NCI-H82 treated with DMSO at 0.1 percent for 48 hours (cell line): ENCODE results near the gene SSBP2.
"Not testable (repeated sequence)": the region's sequence is repeated elsewhere in the genome, so short reads cannot be mapped to it uniquely, and the experiment has no call there.

ENCODE experiments used
- DNase-seq: peaks from one replicate; lab custom pipeline; 2025; ENCODE audit not compliant: unreplicated experiment; lab: John Stamatoyannopoulos, UW

Gene SSBP2

DNA sequence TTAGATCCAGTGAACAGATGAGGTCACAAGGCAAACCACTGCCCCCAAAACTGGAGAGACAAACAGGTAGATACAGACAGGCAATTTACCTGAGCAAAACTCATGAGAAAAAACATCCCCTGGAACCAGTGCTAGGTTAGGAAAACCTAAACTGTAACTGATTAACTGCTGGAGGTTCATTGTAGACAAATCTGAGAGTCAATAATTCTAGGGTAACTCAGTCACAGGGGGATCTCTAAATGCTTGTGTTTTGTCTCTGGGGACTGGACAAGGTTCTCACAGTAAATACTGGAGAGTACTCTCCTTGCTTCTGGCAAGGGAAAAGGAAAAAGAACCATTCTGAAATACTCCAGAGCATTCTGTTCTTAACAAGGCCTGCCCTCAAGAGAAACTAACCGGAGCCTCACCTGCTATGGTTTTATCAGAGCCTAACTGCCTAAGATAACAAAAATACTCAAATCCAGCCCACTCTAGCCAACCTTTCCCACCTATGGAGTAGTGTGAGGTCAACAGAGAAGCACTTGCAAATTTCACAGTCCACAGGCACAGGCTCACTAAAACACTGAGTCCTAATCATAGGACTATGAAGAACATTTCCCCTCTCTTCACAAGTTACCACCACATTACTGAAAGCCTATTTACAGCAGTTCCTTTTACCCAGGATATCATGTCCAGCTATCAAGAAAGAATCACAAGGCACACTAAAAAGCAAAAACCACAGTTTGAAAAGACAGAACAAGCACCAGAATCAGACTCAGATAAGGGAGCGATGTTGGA, 217.1 kb downstream of the SSBP2 start:
- no peak for DNase-seq

DNA sequence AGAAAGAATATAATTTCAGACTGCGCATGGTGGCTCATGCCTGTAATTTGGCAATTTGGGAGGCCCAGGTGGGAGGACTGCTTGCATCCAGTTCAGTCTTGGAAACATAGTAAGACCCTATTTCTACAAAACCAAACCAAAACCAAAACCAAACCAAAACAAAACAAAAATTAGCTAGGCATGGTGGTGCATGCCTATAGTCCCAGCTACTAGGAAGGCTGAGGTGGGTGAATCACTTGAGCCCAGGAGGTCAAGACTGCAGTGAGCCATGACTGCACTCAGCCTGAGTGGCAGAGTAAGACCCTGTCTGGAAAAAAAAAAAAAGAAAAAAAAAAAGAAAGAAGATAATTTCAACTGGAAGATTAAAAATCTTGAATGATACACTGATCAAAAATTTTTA, 220.0 kb downstream of the SSBP2 start:
- DNase-seq, result no peak

DNA sequence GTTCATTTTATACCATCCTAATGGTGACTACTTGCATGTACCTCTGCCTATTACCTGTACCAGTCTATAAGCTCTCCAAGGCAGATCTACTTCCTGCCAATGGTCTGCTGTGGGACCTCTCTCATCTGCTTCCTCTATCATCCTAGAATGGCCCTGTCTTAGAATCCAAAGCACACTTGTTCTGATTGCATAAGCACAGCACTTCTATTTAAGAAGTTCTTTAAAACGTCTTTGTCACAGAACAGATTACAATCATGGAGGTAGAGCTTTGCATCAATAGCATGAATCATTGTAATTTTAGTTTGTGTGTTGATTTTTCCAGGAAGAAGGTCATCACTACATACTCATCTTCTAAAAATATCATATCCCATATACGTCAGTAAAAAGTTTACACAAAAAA, 225.2 kb downstream of the SSBP2 start:
- DNase-seq, result no peak

DNA sequence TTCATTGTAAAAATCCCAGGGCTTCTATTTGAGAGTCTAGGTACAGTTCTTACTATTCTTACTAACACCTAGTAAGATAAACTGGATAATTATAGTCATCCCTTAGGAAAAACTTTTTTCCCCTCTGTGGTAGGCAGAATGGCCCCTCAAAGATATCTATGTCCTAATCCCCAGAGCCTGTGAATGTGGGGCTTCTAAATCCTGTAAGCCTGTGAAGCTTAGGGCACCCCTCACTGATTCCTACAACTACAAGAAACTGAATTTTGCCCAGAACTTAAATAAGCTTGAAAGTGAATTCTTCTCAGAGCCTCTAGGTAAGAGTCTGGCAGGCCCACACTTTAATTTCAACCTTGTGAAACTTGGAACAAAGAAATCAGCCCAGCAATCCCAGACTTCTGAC, 226.9 kb downstream of the SSBP2 start:
- DNase-seq, result no peak

DNA sequence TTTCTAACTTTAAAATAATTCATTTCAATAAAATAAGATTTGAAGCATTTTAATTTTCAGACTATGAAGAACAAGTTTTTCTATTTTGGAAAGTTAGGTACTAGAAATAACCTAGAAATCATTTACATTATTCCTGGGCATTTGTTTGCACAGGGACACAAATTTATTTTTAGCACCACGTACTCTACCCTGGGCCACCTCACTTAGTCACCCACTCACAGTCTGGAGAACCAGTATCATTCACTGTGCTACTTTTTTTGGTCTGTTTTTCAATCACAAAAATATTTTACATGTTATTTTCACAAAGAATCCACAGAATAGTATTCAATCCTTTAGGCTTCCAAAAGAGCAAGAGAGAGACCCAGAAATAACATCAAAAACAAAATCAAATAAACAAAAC, 228.3 kb downstream of the SSBP2 start:
- no peak for DNase-seq

DNA sequence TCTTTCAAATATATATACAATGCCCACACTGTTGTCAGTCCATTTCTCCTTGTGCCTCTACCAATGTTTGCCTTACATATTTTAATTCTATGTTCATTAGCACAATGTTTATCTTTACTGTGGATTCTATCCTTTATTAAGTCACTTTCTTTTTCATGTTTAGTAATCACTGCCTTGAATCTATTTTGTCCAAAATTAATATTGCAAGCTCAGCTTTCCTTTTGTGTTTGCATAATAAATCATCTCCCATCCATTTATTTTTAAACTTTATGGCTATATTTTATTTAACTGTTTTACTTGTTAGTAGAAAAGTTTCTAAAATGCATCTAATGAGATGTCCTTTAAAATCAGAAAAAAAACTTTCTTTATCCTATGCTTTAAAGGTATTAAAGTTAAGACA, 230.1 kb downstream of the SSBP2 start:
- no peak for DNase-seq

DNA sequence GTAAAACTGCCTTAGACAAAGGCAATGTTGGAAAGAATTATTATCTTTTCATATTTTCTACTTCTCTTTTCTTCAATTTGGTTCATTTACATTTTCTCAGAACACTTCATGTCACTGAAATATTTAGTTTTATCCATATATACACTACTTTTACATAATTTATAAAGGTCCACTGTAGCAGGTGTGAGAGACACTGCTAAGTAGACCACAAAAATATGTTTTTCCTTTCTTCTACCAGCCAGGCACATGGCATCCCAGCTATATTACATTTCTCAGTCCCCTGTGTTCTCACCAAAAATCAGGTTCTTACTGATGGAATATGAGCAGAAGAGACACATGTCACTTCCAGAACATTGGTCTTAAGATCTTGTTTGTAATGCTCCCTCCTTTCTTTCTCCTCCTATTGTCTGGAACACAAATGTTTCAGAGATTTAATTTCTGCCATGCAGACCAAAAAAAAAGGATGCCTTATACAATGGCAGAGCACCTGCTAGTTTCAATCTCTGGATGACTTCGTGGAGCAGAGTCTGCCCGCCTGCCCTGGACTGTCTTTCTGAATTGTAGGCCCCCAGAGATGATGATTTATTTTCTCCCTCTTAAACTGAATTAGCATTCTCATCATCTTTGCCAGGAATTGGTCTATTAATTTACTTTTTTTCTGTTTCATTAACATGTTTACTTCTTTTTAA, 231.5 kb downstream of the SSBP2 start:
- DNase-seq, result no peak

DNA sequence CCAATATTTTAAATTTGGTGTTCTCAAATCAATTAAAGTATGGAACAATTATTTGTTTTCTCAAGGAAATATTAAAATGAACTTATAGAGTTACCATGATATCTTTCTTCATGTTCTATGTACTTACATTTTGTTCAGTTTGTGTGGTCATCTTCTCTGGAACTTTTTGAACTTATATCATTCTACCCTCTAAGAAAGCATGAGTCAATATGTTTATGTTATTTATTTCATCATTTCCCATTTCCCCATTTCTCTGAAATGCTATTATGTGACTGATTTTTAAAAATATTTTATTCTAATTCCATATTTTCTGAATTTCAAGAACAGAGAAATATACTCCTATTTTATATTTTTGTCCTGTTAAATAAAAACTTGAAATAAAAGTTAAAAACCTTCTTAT, 233.4 kb downstream of the SSBP2 start:
- DNase-seq, result no peak

DNA sequence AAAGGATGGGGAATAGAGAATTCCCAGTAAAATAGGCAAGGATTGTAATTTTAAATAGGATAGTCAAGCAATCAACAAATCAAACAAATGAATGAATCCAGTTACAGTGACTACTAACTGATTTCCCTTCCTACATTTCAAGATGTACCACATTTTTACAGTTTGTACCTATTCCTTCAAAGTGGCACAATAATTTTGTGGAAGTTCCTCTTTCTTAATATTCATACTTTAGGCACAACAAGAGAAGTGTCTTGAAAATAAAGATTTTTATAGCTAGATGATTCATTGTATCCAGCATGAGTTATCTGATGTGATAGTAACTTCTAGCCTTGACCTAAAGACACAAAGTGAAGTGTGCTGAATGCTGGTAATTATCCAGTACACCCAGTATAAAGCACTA, 234.8 kb downstream of the SSBP2 start:
- no peak for DNase-seq

DNA sequence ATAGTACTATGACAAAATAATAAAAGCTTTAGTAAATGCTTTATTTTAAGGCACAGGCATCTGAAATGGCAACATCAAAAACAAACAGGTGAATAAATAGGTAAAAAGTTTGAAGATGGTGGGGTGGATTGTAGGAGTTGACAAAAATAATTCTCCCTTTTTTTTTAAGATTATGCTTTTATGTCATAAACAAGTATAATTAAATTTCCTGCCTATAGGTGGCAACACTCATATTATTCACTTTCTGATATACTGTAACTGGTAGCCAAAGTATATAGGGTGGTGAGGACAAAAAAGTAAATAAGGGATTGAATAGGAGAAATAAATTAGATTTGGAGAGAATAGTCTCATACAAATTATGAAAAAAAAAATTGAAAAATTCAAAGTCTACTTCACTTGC, 236.9 kb downstream of the SSBP2 start:
- DNase-seq, result no peak

DNA sequence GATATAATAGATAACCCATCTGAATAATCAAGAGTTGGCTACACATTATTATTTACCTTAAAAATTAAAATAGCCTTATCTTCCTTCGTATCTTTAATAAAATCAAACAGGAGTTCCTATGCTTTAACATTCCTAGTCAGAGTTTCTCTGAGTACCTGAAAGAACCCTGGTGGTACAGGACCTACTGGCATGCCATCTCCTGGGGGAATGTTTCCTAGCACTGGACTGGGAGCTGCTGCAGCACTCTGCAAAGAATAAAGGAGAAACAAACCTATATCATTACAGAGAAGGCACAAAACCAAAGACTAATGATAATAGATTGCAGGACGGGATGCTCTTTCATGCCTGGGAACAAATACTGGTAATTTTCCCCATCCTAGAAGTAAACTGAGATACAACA, 237.4 kb downstream of the SSBP2 start:
- DNase-seq, result no peak

DNA sequence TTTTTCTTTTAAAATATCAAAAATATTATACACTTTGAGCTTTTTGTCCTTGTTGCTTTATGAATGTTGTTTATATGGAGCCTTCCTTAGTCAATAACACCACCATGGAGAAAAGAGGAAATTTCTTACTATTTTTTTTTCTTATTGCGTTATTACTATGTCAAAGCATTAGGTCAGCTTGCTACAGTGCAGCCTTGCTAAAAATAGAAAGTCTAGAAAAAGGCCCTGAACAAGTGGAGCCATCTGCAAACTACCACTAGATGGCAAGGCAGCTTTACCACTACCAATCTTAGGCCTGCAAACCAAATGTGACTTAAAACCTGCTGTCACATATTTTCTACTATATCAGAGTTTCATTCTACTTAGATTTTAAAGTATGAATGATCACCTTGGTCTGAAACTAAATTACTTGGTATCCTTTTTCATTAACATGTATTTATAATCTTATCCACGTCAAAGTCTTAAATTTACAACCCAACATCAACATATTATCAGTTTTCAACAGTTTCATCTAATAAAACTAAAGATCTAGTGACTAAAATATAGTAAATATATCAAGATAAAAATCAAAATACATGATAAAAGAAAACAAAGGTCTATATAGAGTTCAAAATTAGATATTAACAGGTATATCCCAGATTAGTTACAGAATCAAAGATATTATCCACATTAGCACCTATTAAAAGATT, 243.9 kb downstream of the SSBP2 start:
- peak; percentile 61 for DNase-seq

DNA sequence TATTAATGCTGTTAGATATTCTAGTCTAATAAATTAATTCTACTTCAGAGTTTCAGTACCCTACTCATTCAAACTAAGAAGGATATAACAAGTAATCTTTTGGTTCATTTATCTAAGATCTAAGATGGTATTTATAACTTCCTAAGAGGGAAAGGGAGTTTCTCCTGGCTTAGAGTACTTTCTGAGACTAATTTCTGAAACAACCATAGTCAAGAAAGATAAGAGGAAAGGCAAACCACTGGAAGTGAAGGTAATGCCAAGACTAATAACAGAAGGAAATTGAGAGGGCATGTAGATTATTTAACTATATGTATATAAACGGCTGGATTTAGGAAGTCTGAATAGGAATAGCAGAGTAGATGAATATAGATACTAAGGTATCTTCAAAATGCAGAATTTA, 244.5 kb downstream of the SSBP2 start:
- DNase-seq, result no peak

DNA sequence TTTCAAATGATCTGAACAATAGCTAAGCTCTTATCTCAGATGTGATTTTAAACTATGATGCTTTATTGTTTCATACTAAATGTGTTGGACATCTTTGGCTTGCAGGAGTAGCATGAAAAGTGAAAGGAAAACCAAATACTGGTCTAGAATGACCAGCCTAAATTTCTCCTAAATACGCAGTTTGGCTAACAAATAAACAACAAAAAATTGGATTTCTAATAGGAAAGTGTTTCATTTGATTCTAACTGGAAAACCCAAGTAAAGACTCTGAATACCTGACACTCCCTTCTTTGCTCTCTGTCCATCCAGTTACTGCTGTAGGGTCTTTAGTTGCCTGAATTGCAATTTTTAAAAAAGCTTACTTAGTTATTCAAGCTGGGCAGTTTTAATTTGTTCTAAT, 245.2 kb downstream of the SSBP2 start:
- DNase-seq, result no peak

DNA sequence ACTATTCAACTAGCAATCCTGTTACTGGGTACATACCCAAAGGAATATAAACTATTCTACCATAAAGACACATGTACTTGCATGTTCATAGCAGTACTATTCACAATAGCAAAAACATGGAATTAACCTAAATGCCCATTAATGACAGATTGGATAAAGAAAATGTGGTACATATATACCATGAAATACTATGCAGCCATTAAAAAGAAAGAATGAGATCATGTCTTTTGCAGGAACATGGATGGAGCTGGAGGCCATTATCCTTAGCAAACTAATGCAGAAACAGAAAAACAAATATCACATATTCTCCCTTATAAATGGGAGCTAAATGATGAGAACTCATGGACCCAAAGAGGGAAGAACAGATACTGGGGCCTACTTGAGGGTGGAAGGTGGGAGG, 247.3 kb downstream of the SSBP2 start:
- not testable (repeated sequence) for DNase-seq

DNA sequence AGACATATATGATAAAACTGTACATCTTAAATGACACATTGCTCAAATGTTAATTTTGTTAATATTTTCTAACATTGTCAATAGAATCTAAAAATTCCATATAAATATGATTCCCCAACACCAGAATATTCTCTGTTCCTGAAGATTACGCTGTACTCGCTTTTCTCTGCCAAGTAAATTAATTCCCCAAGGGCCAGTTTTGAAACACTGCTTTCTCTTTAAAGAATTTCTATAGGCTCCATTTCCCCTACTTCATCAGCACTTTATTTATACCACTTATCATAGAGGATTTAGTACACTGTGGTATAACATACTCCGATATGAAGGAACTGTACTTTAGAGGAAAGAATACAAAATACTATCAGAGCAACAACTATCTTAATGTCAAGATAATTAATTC, 255.6 kb downstream of the SSBP2 start:
- DNase-seq, result no peak

DNA sequence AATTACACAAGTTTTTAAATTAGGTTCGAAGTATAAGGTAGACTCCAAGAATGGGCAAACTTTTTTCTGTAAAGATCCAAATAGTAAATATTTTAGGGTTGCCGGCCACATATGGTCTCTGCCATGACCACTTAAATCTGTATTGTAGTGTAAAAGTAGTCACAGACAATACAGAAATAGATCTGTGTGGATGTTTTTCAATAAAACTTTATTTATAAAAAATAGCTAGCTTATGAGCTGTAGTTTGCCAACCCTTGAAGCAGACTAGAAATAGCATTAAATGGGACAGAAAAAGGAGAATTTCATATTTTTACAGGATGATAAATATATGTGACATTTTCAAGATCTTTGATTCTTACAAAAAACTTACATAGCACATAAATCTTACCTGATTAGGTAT, 262.0 kb downstream of the SSBP2 start:
- DNase-seq, result no peak

DNA sequence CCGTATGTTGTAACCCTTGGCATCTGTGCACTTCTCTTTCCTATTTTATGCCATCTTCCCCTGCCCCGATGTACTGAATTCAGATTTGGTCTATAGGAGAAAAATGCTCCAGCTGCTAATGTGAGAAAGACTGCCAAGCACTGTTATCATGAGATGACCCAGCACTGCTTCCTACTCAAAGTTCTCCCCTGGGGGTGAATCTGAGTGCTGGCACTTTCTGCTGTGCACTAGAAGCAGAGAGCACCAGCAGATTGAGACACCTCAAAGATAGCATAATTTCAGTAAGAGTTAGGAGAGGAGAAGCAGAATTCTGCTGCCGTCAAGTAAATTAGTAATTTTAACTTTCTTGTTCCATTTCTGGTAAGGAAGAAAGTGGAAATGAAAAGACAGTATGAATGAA, 264.2 kb downstream of the SSBP2 start:
- no peak for DNase-seq

DNA sequence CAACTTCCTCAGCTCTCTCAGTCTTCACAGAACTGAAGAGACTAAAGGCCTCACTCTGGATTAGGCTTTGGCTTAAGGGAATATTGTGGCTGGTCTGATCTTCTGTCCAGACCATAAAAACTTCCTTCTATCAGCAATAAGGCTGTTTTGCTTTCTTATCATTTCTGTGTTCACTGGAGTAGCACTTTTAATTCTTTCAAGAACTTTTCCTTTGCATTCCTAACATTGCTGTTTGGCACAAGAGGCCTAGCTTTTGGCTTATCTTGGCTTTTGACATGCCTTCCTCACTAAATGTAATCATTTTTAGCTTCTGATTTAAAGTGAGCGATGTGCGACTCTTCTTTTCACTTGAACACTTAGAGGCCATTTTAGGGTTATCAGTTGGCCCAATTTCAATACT, 268.3 kb downstream of the SSBP2 start:
- DNase-seq, result no peak

DNA sequence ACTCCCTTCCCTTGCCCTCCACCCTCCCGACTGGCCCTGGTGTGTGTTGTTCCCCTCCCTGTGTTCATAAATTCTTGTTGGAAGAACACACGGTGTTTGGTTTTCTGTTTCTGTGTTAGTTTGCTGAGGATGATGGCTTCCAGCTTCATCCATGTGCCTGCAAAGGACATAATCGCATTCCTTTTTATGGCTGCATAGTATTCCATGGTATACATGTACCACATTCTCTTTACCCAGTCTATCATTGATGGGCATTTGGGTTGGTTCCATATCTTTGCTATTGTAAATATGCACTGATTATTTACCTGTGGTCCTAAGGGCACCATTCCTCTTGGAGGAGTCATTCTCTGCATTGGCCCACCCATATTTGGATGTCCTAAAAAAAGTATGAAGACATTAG, 277.5 kb downstream of the SSBP2 start:
- not testable (repeated sequence) for DNase-seq

DNA sequence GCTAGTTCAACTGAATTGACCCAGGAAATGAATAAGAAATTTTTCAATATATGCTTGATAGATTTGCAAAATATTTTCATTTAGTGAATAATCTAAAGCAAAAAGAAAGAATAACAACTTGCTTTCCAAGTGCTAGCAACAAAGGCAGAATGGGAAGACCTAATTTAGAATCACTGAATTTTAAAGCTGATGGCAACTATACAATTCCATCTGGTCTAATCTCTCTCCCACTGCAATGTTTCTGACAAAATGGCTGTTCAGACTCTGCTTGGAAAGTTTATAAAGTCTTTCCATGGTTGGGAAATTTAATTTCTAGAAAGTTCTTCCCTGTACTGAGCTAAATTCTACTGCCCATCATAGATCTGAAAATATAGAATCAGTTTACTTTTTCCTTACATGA, 281.2 kb downstream of the SSBP2 start:
- DNase-seq, result no peak

DNA sequence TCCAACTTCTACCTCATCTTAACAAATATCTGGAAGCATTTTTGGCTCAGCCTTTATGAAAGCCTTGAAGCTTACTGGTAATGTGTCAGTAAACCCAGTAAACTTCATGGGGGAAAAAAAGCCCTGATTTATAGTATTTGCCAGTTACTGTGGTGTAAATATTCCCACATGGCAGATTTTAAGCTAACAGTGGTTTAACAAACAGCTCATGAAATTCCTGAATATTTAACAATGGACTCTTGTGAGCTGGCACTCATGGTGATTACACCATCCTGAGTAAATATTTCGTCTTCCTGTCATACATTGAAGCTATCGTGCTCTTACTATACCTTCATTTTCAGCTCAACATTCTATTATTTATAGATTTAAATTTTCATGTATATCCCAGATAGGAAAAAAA, 300.0 kb downstream of the SSBP2 start:
- no peak for DNase-seq
